Esophagus squamous epithelium (tissue), 5 donors: ENCODE measurements around the gene C19orf44. TPM values are rescaled to one million over a fixed set of nuclear protein-coding genes. Genes with fewer than 3 reads are reported as not detected.

Experiments
- DNase-seq: peaks from one replicate; lab custom pipeline; 2025; lab: John Stamatoyannopoulos, UW
- H3K27ac ChIP-seq, 4 donors: fragments of 200-600 bp; sonication (generic); one replicate each; pipeline ENCODE4 v1.5.1; 2016 to 2019; ENCODE audit warnings: mild to moderate bottlenecking in 1 of 4
- H3K27me3 ChIP-seq, 4 donors: fragments of 200-600 bp; sonication (generic); 1 replicate in 3 of 4; 2 replicates in 1 of 4; pipeline versions ENCODE4 v1.5.1 to v1.6.0; 2017 to 2021; ENCODE audit warnings: antibody characterized with exemption in 1 of 4
- H3K36me3 ChIP-seq, 3 donors: fragments of 200-600 bp; sonication (generic); one replicate each; pipeline ENCODE4 v1.5.1; 2016 to 2019
- H3K4me1 ChIP-seq, 3 donors: fragments of 200-600 bp; sonication (generic); one replicate each; pipeline ENCODE4 v1.5.1; 2017 to 2019
- H3K4me3 ChIP-seq, 4 donors: fragments of 200-600 bp; sonication (generic); 1 replicate in 3 of 4; 2 replicates in 1 of 4; pipeline ENCODE4 v1.5.1; 2016 to 2019; ENCODE audit warnings: mild to moderate bottlenecking in 2 of 4, moderate library complexity in 1 of 4
- H3K9me3 ChIP-seq, 3 donors: fragments of 200-600 bp; sonication (generic); one replicate each; pipeline ENCODE4 v1.5.1; 2016 to 2019
- POLR2A ChIP-seq, 4 donors: fragments of 450-650 bp; IDR thresholded peaks; one replicate each; pipeline ENCODE4 v1.6.1; 2017; ENCODE audit warnings: antibody characterized with exemption in 4 of 4, mild to moderate bottlenecking in 4 of 4, moderate library complexity in 3 of 4
- WGBS, 2 donors: methylation state at CpG; one replicate each; pipeline ENCODE4 v1.1.5; 2018; 5-methylcytosine and 5-hydroxymethylcytosine counted together
- intact Hi-C: fragments of 100-400 bp; cut with DNase I; formaldehyde crosslinking; loops from one replicate; pipeline ENCODE4 v1.15.0; 2022
- total RNA-seq, 4 donors: library from RNA; depleted of rRNA; stranded (reverse); fragments of >200 nt; gene quantifications; one replicate each; pipeline ENCODE4 v1.1.0, GENCODE V29; 2016
- TF ChIP-seq, protein P1 (sequence below), 6 experiments: fragments of 450-650 bp in 4 of 6; fragments of 200-600 bp in 2 of 6; sonication (generic) in 2 of 6; IDR thresholded peaks; one replicate each; pipeline ENCODE4 v1.5.1; 2016 to 2019; ENCODE audit warnings: antibody characterized with exemption in 6 of 6, mild to moderate bottlenecking in 4 of 6, moderate library complexity in 4 of 6
- donor health status: DM: yes; HTN: yes; CAD: no.

The C19orf44 gene
- total RNA-seq, 4 donors from 2014 or later, result 2.5 to 10.0 (median 4.2) TPM

- H3K36me3 ChIP-seq, result peaks cover 57 to 100% (median 61%) of the 10 kb centered on the region in 3 donors
- no peak for TF ChIP-seq POLR2A (IDR thresholded peaks at IDR 0.05)
- TF ChIP-seq, protein P1, sequence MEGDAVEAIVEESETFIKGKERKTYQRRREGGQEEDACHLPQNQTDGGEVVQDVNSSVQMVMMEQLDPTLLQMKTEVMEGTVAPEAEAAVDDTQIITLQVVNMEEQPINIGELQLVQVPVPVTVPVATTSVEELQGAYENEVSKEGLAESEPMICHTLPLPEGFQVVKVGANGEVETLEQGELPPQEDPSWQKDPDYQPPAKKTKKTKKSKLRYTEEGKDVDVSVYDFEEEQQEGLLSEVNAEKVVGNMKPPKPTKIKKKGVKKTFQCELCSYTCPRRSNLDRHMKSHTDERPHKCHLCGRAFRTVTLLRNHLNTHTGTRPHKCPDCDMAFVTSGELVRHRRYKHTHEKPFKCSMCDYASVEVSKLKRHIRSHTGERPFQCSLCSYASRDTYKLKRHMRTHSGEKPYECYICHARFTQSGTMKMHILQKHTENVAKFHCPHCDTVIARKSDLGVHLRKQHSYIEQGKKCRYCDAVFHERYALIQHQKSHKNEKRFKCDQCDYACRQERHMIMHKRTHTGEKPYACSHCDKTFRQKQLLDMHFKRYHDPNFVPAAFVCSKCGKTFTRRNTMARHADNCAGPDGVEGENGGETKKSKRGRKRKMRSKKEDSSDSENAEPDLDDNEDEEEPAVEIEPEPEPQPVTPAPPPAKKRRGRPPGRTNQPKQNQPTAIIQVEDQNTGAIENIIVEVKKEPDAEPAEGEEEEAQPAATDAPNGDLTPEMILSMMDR (IDR thresholded peaks at IDR 0.05), result no peak
- intact Hi-C loops, result no loop called here
- no peak overlapping the region for H3K4me3 ChIP-seq
- H3K27ac ChIP-seq, result no peak overlapping the region
- H3K4me1 ChIP-seq, result no peaks in the 10 kb centered on the region
- DNase-seq, result no peak
- H3K27me3 ChIP-seq, result no peaks in the 10 kb centered on the region
- no peaks in the 10 kb centered on the region for H3K9me3 ChIP-seq
- WGBS, 2 donors, result 89% methylated on average over 15 of the region's 24 CpGs; no CpG with 5 or more reads in 1 of the 2 donors
Observed at GRCh38 chr19:16519230-16519687, 23.1 kb downstream of the C19orf44 start.

DNA sequence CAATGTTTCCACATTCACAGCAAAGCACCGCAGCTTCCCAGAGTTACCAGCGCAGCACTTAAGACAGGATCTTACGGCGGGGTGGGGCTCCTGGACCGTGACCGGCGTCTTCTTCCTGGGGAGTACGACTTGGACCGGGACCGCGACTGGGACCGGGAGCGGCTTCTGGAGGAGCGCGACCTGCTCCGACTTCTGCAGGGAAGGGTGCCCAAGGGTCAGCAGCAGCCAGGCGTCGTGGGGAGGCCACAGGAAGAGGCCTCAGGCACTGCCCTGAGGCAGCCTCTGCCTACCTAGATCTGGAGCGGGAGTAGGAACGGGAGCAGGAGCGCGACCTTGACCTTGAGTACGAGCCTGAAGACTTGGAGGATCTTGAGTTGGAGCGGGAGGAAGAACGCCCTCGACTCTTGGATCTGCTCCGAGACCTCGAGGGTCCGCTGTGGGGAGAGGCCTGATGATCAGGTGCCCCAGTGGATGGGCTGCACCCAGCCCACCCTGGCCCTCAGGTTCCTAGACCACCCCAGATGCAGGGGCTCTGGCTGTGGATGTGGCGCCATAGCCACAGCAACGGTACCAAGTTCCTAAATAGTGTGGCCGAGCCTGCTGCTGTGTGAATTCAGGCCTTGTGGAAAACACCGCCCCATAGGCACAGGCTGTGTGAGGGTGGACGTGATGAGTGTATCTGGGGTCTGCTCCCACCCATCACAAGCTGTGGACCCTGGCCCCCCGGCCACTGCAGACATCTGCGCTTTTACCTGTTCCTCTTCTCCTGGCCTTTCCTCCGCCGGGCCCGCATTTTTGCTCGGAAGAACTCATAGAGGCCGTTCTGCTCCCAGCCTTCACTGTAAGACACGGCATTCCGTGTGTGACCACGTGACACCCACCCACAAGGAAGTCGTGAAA is 24.1 kb downstream of the C19orf44 start:
- TF ChIP-seq, protein P1 (IDR thresholded peaks at IDR 0.05), result no peak
- no peak for TF ChIP-seq POLR2A (IDR thresholded peaks at IDR 0.05)
- peaks cover 58 to 100% (median 72%) of the 10 kb centered on the region in 3 donors for H3K36me3 ChIP-seq

GRCh38 chr19:16520986-16521624 is 24.9 kb downstream of the C19orf44 start:
- Histone ChIP-seq H3K4me1 (no peaks in the 10 kb centered on the region), H3K27me3 (no peaks in the 10 kb centered on the region), H3K4me3 (no peak overlapping the region), H3K27ac (no peak overlapping the region), H3K9me3 (no peaks in the 10 kb centered on the region), H3K36me3 (peaks cover 66 to 100% (median 77%) of the 10 kb centered on the region in 3 donors)
- intact Hi-C loops, result no loop called here
- no peak for DNase-seq
- 30% methylated on average over 2 of the region's 18 CpGs; no CpG with 5 or more reads in 1 of the 2 donors for WGBS, 2 donors
- TF ChIP-seq POLR2A (IDR thresholded peaks at IDR 0.05), result no peak
- TF ChIP-seq, protein P1 (IDR thresholded peaks at IDR 0.05), result no peak

More for the DNA sequence above, 24.1 kb downstream of the C19orf44 start:
- no peaks in the 10 kb centered on the region for H3K27me3 ChIP-seq
- WGBS, 2 donors, result 85 to 86% methylated on average over 12 of the region's 45 CpGs
- H3K27ac ChIP-seq, result no peak overlapping the region
- H3K4me3 ChIP-seq, result no peak overlapping the region
- intact Hi-C loops, result no loop called here
- no peaks in the 10 kb centered on the region for H3K4me1 ChIP-seq
- H3K9me3 ChIP-seq, result no peaks in the 10 kb centered on the region
- DNase-seq, result no peak

DNA sequence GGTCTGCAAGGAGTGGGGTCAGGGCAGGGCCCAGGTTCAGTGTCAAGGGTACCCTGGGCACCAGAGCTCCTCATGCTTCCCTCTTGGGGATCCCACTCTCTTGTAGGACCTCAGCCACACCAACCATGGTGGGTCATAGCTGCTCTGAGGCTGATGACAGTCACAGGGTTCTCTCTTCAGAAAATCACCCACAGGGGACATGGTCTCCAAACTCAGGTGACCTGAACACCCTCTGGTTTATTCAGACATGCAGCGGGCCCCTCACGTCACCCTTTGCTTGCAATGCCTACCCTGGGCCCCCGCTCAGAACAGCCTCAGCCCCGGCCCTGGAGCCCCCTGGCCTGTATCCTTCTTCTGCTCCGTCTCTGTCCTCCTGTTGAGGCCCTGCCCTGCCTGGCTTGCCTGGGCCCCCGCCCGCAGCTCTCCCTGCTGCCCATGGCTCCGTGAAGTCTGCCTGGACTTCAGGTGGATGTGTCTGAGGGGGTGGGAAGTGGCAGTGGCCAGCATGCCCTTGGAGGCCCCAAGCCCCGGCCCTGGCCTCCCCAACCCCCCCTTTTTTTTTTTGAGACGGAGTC is 25.6 kb downstream of the C19orf44 start:
- H3K27me3 ChIP-seq, result no peaks in the 10 kb centered on the region
- no peak overlapping the region for H3K4me3 ChIP-seq
- TF ChIP-seq POLR2A (IDR thresholded peaks at IDR 0.05), result no peak
- TF ChIP-seq, protein P1 (IDR thresholded peaks at IDR 0.05), result no peak
- peaks cover 0 to 2% (median 0%) of the 10 kb centered on the region in 3 donors for H3K4me1 ChIP-seq
- H3K9me3 ChIP-seq, result no peaks in the 10 kb centered on the region
- intact Hi-C loops, result no loop called here
- 91 to 96% methylated on average over 6 to 9 of the region's 10 CpGs for WGBS, 2 donors
- H3K27ac ChIP-seq, result no peak overlapping the region
- H3K36me3 ChIP-seq, result peaks cover 67 to 100% (median 83%) of the 10 kb centered on the region in 3 donors
- DNase-seq, result no peak
